ENCODE results near the gene CACNA1C.
"Not testable (repeated sequence)": the region's sequence is repeated elsewhere in the genome, so short reads cannot be mapped to it uniquely, and the experiment has no call there.

CACNA1C gene

DNA sequence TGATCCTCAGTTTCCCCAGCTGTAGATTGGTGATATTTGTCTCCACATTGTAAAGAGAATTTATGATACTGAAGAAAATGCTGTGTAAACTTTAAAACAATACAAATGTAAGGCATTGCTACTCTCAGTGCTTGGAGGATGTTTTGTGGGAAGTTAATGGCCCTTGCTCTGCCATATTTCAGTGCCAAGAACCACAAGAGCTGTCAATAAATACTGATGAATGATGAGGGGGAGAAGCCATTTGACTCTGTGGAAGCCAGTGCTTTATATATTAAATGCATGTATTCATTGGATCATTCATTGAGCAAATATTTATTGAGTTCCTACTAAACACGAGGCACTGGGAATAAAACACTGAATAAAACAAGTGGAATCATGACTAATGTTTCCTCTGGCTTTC, 30.8 kb downstream of the CACNA1C start:
- Mint-ChIP-seq H3K27ac (no peak overlapping the region), H3K4me1 (no peaks in the 10 kb centered on the region), H3K27me3 (peaks cover 2% of the 10 kb centered on the region), H3K4me3 (no peak overlapping the region), H3K36me3 (no peaks in the 10 kb centered on the region), H3K9me3 (peaks cover 6% of the 10 kb centered on the region)

DNA sequence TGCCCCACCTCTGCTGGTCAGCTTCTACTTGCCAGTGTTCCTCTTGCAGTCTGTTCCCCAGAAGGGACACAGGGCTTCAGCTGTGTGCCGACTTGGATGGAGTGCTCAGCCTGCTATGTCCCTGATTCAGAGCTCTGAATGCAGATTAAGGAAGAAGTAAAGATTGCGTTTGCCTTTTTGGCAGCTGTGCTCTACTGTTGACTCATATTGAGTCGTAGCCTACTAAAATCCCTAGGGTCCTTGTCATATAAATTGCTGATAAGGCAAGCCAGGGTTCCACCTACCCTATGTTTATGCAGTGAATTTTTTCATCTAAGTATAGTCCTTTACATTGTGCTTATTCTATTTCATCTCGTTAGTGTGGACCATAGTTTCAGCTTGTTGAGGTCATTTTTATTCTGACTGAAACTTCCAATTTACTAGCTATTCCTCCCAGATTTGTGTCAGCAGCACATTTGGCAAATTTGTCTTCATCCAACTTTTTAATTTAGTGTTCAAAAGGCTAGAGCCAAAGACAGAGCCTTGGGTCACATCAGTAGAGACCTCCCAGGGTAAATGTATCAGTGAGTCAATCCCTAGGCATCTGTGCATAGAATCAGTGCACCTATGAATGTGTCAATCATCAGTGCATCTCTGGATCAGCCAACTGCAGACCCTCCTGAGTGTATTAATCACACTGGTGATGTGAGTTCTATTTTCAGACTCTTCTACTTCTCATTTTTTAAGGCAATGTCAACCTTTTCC, 31.9 kb downstream of the CACNA1C start:
- H3K36me3 Mint-ChIP-seq: no peaks in the 10 kb centered on the region
- H3K4me1 Mint-ChIP-seq: no peaks in the 10 kb centered on the region
- peaks cover 6% of the 10 kb centered on the region for H3K9me3 Mint-ChIP-seq
- H3K27me3 Mint-ChIP-seq: peaks cover 2% of the 10 kb centered on the region
- no peak overlapping the region for H3K27ac Mint-ChIP-seq
- no peak overlapping the region for H3K4me3 Mint-ChIP-seq

DNA sequence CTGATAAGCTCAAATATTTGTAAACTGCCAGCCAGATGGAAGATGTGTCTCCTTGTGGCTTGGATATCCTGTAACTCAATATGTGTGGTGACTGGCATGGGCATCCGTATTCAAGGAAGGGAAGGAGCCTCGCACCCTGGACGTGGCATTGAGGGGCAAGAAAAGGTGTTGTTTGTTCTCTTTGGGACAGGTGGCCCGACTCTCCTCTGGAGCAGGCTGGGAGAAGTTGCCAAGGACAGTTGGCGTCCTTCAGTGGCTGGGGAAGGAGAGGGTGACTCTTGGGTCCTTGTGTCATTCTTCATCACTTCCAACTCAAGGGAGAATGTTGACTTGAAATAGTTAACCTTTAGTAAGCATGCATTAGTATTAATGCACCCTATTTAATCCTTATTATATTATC, 39.6 kb downstream of the CACNA1C start:
- Mint-ChIP-seq H3K36me3 (no peaks in the 10 kb centered on the region), H3K9me3 (no peaks in the 10 kb centered on the region), H3K27ac (no peak overlapping the region), H3K4me3 (no peak overlapping the region), H3K4me1 (peaks cover 9% of the 10 kb centered on the region), H3K27me3 (no peaks in the 10 kb centered on the region)

DNA sequence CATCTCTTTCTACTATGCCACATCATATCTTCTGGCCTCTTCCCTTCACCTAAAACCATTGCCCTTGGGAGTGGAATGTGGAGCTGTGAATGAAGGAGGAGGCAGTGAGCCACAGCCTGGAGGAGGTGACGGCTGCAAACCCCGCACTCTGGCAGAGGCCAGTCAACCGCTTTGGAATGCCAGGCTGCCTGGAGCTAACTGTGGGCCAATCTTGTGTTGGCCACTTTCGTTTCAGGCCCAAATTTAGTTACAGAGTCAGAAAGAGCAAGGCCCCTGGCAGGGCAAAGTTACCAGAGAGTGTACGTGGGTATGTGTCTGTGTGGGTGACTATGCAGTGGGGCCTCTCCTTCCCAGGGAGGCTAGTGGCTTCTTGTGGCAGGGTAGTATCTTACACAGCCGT, 40.1 kb downstream of the CACNA1C start:
- no peak overlapping the region for H3K4me3 Mint-ChIP-seq

DNA sequence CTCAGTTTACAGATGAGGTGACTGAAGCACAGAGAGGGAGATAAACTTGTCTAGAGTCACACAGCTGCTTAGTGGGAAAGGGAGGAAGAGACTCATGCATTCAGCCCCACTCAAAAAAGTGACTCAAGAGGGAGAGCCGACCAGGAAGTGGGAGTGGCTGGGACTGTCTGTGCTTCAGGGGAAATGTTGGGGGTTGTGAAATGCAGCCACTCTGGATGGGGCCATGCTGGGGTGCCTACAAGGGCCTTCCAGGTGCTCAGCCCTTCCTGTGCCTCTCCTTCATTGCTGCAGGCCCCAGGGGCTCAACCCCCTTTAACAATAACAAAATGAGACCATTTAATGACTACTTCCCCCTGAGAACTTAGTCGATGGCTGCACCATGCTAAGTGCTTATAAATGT, 41.8 kb downstream of the CACNA1C start:
- H3K36me3 Mint-ChIP-seq: no peaks in the 10 kb centered on the region
- peaks cover 9% of the 10 kb centered on the region for H3K4me1 Mint-ChIP-seq
- no peaks in the 10 kb centered on the region for H3K9me3 Mint-ChIP-seq
- no peaks in the 10 kb centered on the region for H3K27me3 Mint-ChIP-seq
- no peak overlapping the region for H3K4me3 Mint-ChIP-seq
- no peak overlapping the region for H3K27ac Mint-ChIP-seq

More for the DNA sequence above, 40.1 kb downstream of the CACNA1C start:
- Mint-ChIP-seq H3K9me3 (no peaks in the 10 kb centered on the region), H3K27me3 (no peaks in the 10 kb centered on the region), H3K36me3 (no peaks in the 10 kb centered on the region), H3K4me1 (peaks cover 9% of the 10 kb centered on the region), H3K27ac (no peak overlapping the region)

DNA sequence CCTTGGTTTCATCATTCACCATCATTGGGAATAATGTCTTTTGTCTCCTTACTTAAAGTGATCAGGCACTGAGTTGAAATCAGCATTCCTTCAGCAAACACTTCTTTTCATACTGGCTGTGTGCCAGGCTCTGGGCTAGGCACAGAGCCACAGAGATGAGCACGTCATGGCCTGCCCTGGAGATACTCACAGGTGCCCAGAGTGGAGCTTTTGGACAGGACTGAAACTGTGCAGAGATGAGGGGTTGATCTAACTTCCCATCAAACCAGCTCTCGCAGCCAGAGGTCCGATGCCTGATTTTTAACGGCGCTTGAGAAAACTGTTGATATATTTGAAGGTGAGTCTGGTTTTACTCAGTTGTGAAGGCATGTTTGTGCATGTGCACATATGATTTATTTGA, 43.1 kb downstream of the CACNA1C start:
- Mint-ChIP-seq H3K36me3 (no peaks in the 10 kb centered on the region), H3K27me3 (no peaks in the 10 kb centered on the region), H3K4me3 (no peak overlapping the region), H3K27ac (no peak overlapping the region), H3K9me3 (no peaks in the 10 kb centered on the region), H3K4me1 (peaks cover 9% of the 10 kb centered on the region)

DNA sequence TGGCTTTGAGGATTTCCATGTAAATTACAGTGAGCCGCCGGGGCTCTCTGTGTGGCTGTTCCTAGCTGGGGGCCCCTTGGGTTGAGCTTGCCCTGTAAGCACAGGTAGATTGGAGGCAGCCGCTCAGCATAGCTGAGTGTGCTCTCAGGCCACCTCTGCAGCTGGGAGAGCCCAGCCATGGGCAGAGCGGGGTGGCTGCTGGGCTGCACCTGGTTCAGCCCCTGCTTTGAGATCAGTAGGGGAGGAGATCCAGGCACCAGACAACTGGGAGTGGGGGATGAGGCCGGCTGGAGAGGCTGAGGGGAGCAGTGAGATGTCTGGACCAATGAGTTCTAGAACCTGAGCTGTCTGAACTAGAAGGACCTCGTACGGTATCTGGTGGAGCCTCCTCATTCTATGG, 44.8 kb downstream of the CACNA1C start:
- H3K36me3 Mint-ChIP-seq: no peaks in the 10 kb centered on the region
- peaks cover 9% of the 10 kb centered on the region for H3K4me1 Mint-ChIP-seq
- H3K27ac Mint-ChIP-seq: no peak overlapping the region
- no peaks in the 10 kb centered on the region for H3K27me3 Mint-ChIP-seq
- H3K4me3 Mint-ChIP-seq: no peak overlapping the region
- H3K9me3 Mint-ChIP-seq: no peaks in the 10 kb centered on the region

DNA sequence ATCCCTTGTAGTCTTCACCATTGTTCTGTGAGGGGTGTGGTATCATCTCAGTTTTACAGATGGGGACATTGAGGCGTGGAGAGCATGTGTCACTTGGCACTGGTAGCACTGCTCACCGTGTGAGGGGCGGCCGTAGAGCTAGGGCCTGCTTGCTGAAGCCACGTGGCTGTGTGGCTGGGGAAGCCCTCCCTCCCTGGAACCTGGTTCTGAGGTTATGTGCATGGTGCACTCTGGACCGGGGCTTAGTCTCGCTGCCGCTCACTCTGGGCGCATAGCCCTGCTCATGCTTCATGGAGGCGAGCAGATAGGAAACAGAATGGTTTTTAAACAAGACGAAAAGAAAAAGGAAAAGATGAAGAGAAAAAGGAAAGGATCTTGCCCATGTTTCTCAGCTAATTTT, 46.1 kb downstream of the CACNA1C start:
- no peak overlapping the region for H3K27ac Mint-ChIP-seq
- peaks cover 9% of the 10 kb centered on the region for H3K4me1 Mint-ChIP-seq
- no peaks in the 10 kb centered on the region for H3K36me3 Mint-ChIP-seq
- no peaks in the 10 kb centered on the region for H3K27me3 Mint-ChIP-seq
- H3K9me3 Mint-ChIP-seq: no peaks in the 10 kb centered on the region
- H3K4me3 Mint-ChIP-seq: no peak overlapping the region

DNA sequence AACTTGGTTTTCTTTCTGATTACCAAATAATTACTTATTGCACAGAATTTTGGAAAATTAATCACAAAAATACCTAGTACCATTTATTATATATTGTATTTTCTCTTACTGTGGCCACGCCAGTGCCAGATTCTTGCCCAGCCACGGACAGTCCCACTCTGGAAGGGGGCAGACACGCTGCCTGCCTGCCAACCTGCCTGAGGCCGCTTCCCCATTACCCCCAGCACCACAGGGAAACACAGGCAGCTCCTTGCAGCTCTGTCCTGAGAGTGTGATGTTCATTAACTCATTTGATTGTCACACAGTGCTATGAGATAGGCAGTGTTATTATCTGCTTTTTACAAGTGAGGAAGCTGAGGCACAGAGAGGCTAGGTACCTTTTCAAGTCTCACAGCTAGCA, 46.8 kb downstream of the CACNA1C start:
- Mint-ChIP-seq H3K27ac (no peak overlapping the region), H3K36me3 (no peaks in the 10 kb centered on the region), H3K4me3 (no peak overlapping the region), H3K4me1 (peaks cover 3% of the 10 kb centered on the region), H3K27me3 (no peaks in the 10 kb centered on the region), H3K9me3 (no peaks in the 10 kb centered on the region)

DNA sequence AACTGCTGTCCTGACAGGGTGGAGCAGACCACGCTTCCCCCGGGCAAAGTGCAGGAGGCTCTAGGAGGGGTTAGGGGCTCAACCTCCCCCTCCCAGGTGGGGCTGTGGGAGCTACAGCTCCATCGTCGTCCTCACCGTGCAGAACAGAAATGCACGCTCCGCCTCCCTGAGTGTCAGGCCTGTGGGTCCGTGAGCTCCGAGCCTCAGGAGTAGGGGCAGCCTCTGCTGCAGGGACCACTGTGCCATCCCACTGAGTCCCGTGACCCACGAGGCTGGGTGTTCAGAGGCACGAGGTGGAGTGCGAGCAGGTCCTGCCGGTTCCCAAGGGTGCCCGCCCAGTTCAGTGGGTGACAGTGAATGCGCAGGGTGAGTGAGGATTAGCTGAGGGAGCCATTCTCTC, 48.6 kb downstream of the CACNA1C start:
- Mint-ChIP-seq H3K4me1 (no peaks in the 10 kb centered on the region), H3K9me3 (no peaks in the 10 kb centered on the region)

DNA sequence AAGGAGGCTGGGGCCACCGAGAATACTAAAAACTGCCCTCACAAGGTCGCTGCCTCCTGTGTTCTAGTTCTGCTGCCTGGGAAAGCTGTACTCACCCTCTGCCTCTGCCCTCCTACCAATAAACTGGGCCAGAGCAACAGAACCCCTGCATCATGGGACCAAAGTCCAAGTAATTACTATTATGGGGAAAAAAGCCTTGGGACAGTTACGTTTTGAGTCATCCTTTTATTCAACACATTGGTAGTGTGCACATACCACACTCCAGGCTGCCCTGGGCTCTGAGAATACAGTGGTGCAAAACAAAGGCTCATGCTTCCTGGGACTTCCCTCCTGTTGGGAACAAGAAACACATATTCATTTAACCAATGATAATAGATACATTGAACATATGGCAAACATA, 49.0 kb downstream of the CACNA1C start:
- H3K36me3 Mint-ChIP-seq: no peaks in the 10 kb centered on the region
- no peaks in the 10 kb centered on the region for H3K4me1 Mint-ChIP-seq
- no peak overlapping the region for H3K4me3 Mint-ChIP-seq
- no peaks in the 10 kb centered on the region for H3K9me3 Mint-ChIP-seq
- no peaks in the 10 kb centered on the region for H3K27me3 Mint-ChIP-seq
- H3K27ac Mint-ChIP-seq: no peak overlapping the region

More for the DNA sequence above, 48.6 kb downstream of the CACNA1C start:
- Mint-ChIP-seq H3K36me3 (no peaks in the 10 kb centered on the region), H3K27ac (no peak overlapping the region), H3K4me3 (no peak overlapping the region), H3K27me3 (no peaks in the 10 kb centered on the region)

DNA sequence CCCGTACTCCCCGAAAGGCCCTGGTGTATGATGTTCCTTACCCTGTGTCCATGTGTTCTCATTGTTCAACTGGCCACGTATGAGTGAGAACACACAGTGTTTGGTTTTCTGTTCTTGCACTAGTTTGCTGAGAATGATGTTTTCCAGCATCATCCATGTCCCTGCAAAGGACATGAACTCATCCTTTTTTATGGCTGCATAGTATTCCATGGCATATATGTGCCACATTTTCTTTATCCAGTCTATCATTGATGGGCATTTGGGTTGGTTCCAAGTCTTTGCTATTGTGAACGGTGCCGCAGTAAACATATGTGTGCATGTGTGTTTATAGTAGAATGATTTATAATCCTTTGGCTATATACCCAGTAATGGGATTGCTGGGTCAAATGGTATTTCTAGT, 49.9 kb downstream of the CACNA1C start:
- not testable (repeated sequence) for H3K27me3 Mint-ChIP-seq, H3K9me3 Mint-ChIP-seq, H3K4me1 Mint-ChIP-seq, H3K27ac Mint-ChIP-seq, H3K4me3 Mint-ChIP-seq, H3K36me3 Mint-ChIP-seq

DNA sequence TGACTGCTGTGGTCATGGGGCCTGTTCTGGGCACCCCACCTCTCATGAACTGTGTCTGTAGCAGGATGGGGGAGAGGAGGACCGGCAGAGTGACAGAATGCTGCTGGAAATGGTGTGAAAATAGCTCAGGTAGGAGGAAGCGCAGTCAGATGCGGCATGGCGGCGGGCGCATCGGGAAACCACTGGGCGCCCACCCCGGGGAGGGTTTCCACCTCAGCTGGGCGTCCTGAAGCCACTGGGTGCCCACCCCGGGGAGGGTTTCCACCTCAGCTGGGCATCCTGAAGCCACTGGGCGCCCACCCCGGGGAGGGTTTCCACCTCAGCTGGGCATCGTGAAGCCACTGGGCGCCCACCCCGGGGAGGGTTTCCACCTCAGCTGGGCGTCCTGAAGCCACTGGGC, 52.6 kb downstream of the CACNA1C start:
- not testable (repeated sequence) for H3K4me1 Mint-ChIP-seq, H3K36me3 Mint-ChIP-seq, H3K4me3 Mint-ChIP-seq, H3K27me3 Mint-ChIP-seq, H3K27ac Mint-ChIP-seq, H3K9me3 Mint-ChIP-seq

DNA sequence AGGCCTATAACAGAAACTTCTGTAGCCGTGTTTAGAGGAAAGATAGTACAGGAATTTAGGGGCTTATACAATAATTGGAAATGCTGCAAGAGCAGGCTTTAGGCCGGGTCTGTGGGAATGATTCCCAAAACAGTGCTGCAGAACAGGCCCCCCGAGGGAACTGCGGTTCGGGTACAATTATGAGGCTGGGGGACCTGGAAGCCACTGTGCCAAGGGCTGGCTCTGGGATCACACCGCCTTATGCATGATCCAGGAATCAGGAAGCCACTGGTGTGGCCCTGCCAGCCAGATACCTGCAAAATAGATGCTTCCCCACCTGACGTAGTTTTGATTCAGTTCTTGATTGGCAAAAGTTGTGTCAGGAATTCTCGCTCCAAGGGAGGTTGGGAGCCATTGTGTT, 55.4 kb downstream of the CACNA1C start:
- no peaks in the 10 kb centered on the region for H3K9me3 Mint-ChIP-seq
- no peaks in the 10 kb centered on the region for H3K4me1 Mint-ChIP-seq
- H3K27ac Mint-ChIP-seq: no peak overlapping the region
- H3K27me3 Mint-ChIP-seq: no peaks in the 10 kb centered on the region
- H3K4me3 Mint-ChIP-seq: no peak overlapping the region
- no peaks in the 10 kb centered on the region for H3K36me3 Mint-ChIP-seq

DNA sequence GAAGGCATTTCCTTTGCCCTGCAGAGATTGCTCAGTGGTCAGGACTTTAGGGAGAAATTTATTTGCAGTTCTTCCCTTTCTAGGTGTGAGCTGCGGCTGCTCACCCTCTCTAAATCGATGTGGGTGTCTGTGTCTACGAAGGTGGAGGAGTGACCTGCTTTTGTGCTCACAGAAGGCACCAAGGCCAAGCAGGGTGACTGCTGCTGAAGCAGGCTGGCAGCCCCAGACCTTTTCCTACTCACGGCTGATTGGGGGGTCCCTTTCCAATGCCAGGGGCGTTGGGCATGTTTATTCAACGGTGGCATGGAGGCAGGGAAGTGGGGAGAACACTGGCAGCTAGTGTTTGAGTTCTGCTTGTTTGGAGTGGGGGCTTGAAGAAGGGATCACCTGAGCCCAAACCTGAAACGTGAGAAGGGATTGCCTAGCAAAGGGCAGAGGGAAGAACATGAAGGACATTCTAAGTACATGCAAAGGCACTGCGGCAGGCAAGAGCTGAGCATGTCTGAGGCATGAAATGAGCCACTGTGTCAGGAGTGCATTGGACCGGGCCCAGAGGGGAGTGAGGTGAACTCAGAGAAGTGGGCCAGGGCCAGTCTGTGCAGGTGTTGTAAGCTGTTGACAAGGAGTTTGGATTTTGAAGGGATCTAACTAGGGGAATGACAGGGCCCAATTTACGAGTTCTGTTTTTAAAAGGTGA, 56.3 kb downstream of the CACNA1C start:
- Mint-ChIP-seq H3K9me3 (no peaks in the 10 kb centered on the region), H3K4me3 (no peak overlapping the region), H3K27ac (no peak overlapping the region), H3K36me3 (no peaks in the 10 kb centered on the region), H3K27me3 (no peaks in the 10 kb centered on the region), H3K4me1 (no peaks in the 10 kb centered on the region)

DNA sequence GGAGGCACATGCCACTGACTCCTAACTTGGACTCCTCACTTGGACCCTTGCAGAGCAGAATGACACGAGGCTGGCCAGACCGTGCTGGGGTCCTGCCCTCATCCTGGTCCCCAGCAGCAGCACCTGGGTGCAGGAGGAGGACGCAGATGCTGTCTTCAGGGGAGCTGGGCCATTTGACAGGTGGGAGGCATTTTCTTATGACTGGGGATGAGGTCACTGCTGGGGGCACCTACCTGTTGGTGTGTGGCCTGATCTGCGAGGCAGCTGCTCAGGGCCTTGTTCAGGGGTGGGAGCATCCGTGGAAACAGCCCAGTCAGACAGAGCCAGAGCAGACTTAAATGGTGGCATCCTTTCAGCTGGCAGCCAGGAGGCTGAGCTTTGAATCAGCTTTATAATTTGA, 57.3 kb downstream of the CACNA1C start:
- H3K4me3 Mint-ChIP-seq: no peak overlapping the region
- H3K9me3 Mint-ChIP-seq: no peaks in the 10 kb centered on the region
- no peaks in the 10 kb centered on the region for H3K27me3 Mint-ChIP-seq
- no peaks in the 10 kb centered on the region for H3K36me3 Mint-ChIP-seq
- no peaks in the 10 kb centered on the region for H3K4me1 Mint-ChIP-seq
- H3K27ac Mint-ChIP-seq: no peak overlapping the region

All from activated naive CD4-positive, alpha-beta T cell treated with anti-CD3 and anti-CD28 coated beads, Interleukin-2, amount 50 U/mL, for 24 hours (primary cell).